ENCODE measurements around the gene FAM9C.

DNA sequence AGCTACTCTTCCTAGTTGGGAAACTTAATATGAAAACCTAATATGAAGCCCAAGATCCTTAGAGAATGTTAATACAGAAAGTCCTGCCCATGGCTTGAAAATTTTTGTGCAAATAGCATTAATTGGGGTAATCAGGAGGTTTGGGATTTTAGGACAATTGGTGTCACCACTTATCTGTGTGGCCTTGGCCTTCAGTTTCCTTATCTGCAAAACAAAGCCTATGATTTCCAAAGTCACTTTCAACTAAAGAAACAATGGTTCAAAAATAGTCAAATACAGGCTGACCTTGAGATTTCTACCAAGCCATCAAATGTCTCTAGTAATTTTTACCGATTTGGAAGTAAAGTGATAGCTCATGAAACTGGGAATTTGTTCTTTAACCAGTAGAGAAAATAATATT lies 40.2 kb upstream of the FAM9C start:
- TF ChIP-seq, protein P1, sequence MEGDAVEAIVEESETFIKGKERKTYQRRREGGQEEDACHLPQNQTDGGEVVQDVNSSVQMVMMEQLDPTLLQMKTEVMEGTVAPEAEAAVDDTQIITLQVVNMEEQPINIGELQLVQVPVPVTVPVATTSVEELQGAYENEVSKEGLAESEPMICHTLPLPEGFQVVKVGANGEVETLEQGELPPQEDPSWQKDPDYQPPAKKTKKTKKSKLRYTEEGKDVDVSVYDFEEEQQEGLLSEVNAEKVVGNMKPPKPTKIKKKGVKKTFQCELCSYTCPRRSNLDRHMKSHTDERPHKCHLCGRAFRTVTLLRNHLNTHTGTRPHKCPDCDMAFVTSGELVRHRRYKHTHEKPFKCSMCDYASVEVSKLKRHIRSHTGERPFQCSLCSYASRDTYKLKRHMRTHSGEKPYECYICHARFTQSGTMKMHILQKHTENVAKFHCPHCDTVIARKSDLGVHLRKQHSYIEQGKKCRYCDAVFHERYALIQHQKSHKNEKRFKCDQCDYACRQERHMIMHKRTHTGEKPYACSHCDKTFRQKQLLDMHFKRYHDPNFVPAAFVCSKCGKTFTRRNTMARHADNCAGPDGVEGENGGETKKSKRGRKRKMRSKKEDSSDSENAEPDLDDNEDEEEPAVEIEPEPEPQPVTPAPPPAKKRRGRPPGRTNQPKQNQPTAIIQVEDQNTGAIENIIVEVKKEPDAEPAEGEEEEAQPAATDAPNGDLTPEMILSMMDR (IDR thresholded peaks at IDR 0.05) = no peak
- TF ChIP-seq POLR2A (IDR thresholded peaks at IDR 0.05) = no peak
